ENCODE results near the gene GATAD1.
"Not testable (repeated sequence)": the region's sequence is repeated elsewhere in the genome, so short reads cannot be mapped to it uniquely, and the experiment has no call there.

GATAD1 gene

DNA sequence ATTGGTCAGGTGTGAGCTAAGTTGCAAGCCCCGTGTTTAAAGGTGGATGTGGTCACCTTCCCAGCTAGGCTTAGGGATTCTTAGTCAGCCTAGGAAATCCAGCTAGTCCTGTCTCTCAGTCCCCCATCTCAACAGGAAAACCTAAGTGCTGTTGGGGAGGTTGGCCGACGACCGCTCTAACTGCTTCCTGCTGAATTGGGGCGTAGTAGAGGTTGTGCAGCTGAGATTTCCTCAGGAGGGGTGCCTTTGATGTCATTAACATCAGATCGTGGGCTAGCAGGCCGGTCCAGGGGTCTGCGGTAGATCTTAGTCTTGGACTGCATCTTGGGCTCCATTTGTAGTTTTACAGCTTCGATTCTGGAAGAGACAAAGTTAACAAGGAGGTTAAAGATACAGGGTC, 21.3 kb downstream of the GATAD1 start:
- H3K36me3 ChIP-seq (ENCODE audit: insufficient read depth, low read length); H3K27ac ChIP-seq (ENCODE audit: low read depth, low read length); H3K27me3 ChIP-seq (ENCODE audit: control insufficient read depth in 1 of 2, insufficient read depth in 2 of 2, low read length in 2 of 2); H3K4me3 ChIP-seq (ENCODE audit: low read depth in 1 of 2, low read length in 2 of 2); H3K4me1 ChIP-seq (ENCODE audit: insufficient read depth, low read length); H3K9me3 ChIP-seq (ENCODE audit: low read length); H3K9ac ChIP-seq (ENCODE audit: low read length): not testable (repeated sequence)

- H3K9me3 ChIP-seq (ENCODE audit: low read length); H3K27me3 ChIP-seq (ENCODE audit: control insufficient read depth in 1 of 2, insufficient read depth in 2 of 2, low read length in 2 of 2); H3K9ac ChIP-seq (ENCODE audit: low read length); H3K4me3 ChIP-seq (ENCODE audit: low read depth in 1 of 2, low read length in 2 of 2); H3K36me3 ChIP-seq (ENCODE audit: insufficient read depth, low read length); H3K27ac ChIP-seq (ENCODE audit: low read depth, low read length); H3K4me1 ChIP-seq (ENCODE audit: insufficient read depth, low read length): not testable (repeated sequence)
These were observed 26.7 kb downstream of the GATAD1 start for GRCh38 chr7:92473989-92474388.

DNA sequence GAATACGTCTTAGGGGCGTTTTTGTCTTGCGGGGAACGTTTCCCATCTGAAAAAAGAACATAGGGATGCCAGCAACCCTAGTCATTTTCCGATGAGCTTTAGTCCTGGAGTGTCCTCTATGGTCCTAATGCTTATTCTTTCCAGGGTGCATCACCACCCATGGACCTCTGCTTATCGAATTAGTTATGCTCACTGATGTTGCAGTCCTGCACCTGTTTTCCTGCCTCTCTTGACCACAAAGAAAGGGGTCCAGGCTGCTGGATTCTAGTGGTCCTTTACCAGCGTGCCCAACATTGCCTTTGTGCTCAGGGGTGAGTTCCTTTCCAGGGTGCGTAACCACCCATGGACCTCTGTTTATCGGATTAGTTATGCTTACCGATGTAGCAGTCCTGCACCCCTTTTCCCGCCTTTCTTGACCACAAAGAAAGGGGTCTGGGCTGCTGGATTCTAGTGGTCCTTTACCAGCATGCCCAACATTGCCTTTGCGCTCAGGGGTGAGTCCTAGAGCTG, 28.0 kb downstream of the GATAD1 start:
- H3K36me3 ChIP-seq (ENCODE audit: insufficient read depth, low read length); H3K4me1 ChIP-seq (ENCODE audit: insufficient read depth, low read length); H3K4me3 ChIP-seq (ENCODE audit: low read depth in 1 of 2, low read length in 2 of 2): not testable (repeated sequence)

GRCh38 chr7:92475851-92476590, 28.7 kb downstream of the GATAD1 start:
- not testable (repeated sequence) for H3K4me1 ChIP-seq (ENCODE audit: insufficient read depth, low read length); H3K36me3 ChIP-seq (ENCODE audit: insufficient read depth, low read length); H3K9ac ChIP-seq (ENCODE audit: low read length); H3K27me3 ChIP-seq (ENCODE audit: control insufficient read depth in 1 of 2, insufficient read depth in 2 of 2, low read length in 2 of 2); H3K4me3 ChIP-seq (ENCODE audit: low read depth in 1 of 2, low read length in 2 of 2); H3K9me3 ChIP-seq (ENCODE audit: low read length); H3K27ac ChIP-seq (ENCODE audit: low read depth, low read length)

More for the DNA sequence above, 28.0 kb downstream of the GATAD1 start:
- not testable (repeated sequence) for H3K27me3 ChIP-seq (ENCODE audit: control insufficient read depth in 1 of 2, insufficient read depth in 2 of 2, low read length in 2 of 2); H3K27ac ChIP-seq (ENCODE audit: low read depth, low read length); H3K9ac ChIP-seq (ENCODE audit: low read length); H3K9me3 ChIP-seq (ENCODE audit: low read length)

- not testable (repeated sequence) for H3K36me3 ChIP-seq (ENCODE audit: insufficient read depth, low read length); H3K4me3 ChIP-seq (ENCODE audit: low read depth in 1 of 2, low read length in 2 of 2); H3K27ac ChIP-seq (ENCODE audit: low read depth, low read length); H3K9ac ChIP-seq (ENCODE audit: low read length); H3K4me1 ChIP-seq (ENCODE audit: insufficient read depth, low read length); H3K27me3 ChIP-seq (ENCODE audit: control insufficient read depth in 1 of 2, insufficient read depth in 2 of 2, low read length in 2 of 2); H3K9me3 ChIP-seq (ENCODE audit: low read length)
These were observed 30.4 kb downstream of the GATAD1 start, which contains the start of gene ERVW-1 for GRCh38 chr7:92477681-92478080. ERVW-1 (minus strand) TSS chr7:92477946; CDS start chr7:92470381, 7,565 bp downstream.

- no peaks in the 10 kb centered on the region for H3K9me3 ChIP-seq (ENCODE audit: low read length)
- H3K4me1 ChIP-seq (ENCODE audit: insufficient read depth, low read length), result no peaks in the 10 kb centered on the region
- H3K4me3 ChIP-seq (ENCODE audit: low read depth in 1 of 2, low read length in 2 of 2), result no peak overlapping the region
- H3K9ac ChIP-seq (ENCODE audit: low read length), result no peak overlapping the region
- H3K27ac ChIP-seq (ENCODE audit: low read depth, low read length), result no peak overlapping the region
- H3K36me3 ChIP-seq (ENCODE audit: insufficient read depth, low read length), result peaks cover 4% of the 10 kb centered on the region
- no peaks in the 10 kb centered on the region for H3K27me3 ChIP-seq (ENCODE audit: control insufficient read depth in 1 of 2, insufficient read depth in 2 of 2, low read length in 2 of 2)
These were observed 30.8 kb downstream of the GATAD1 start for GRCh38 chr7:92478095-92478494.

GRCh38 chr7:92478711-92479110, 31.4 kb downstream of the GATAD1 start:
- Histone ChIP-seq H3K4me3 (ENCODE audit: low read depth in 1 of 2, low read length in 2 of 2) (no peak overlapping the region), H3K9ac (ENCODE audit: low read length) (no peak overlapping the region), H3K4me1 (ENCODE audit: insufficient read depth, low read length) (no peaks in the 10 kb centered on the region), H3K36me3 (ENCODE audit: insufficient read depth, low read length) (peaks cover 4% of the 10 kb centered on the region), H3K27me3 (ENCODE audit: control insufficient read depth in 1 of 2, insufficient read depth in 2 of 2, low read length in 2 of 2) (no peaks in the 10 kb centered on the region), H3K9me3 (ENCODE audit: low read length) (no peaks in the 10 kb centered on the region), H3K27ac (ENCODE audit: low read depth, low read length) (no peak overlapping the region)

GRCh38 chr7:92479146-92479545, 31.9 kb downstream of the GATAD1 start:
- not testable (repeated sequence) for H3K27ac ChIP-seq (ENCODE audit: low read depth, low read length); H3K27me3 ChIP-seq (ENCODE audit: control insufficient read depth in 1 of 2, insufficient read depth in 2 of 2, low read length in 2 of 2); H3K4me1 ChIP-seq (ENCODE audit: insufficient read depth, low read length); H3K4me3 ChIP-seq (ENCODE audit: low read depth in 1 of 2, low read length in 2 of 2); H3K9me3 ChIP-seq (ENCODE audit: low read length); H3K9ac ChIP-seq (ENCODE audit: low read length); H3K36me3 ChIP-seq (ENCODE audit: insufficient read depth, low read length)

GRCh38 chr7:92483624-92484023, 36.3 kb downstream of the GATAD1 start:
- H3K4me1 ChIP-seq (ENCODE audit: insufficient read depth, low read length); H3K4me3 ChIP-seq (ENCODE audit: low read depth in 1 of 2, low read length in 2 of 2); H3K27ac ChIP-seq (ENCODE audit: low read depth, low read length); H3K27me3 ChIP-seq (ENCODE audit: control insufficient read depth in 1 of 2, insufficient read depth in 2 of 2, low read length in 2 of 2); H3K9ac ChIP-seq (ENCODE audit: low read length); H3K9me3 ChIP-seq (ENCODE audit: low read length): not testable (repeated sequence)
- H3K36me3 ChIP-seq (ENCODE audit: insufficient read depth, low read length), result peaks cover 16% of the 10 kb centered on the region

GRCh38 chr7:92484226-92484625, 36.9 kb downstream of the GATAD1 start:
- not testable (repeated sequence) for H3K4me3 ChIP-seq (ENCODE audit: low read depth in 1 of 2, low read length in 2 of 2); H3K27me3 ChIP-seq (ENCODE audit: control insufficient read depth in 1 of 2, insufficient read depth in 2 of 2, low read length in 2 of 2); H3K9me3 ChIP-seq (ENCODE audit: low read length); H3K9ac ChIP-seq (ENCODE audit: low read length); H3K27ac ChIP-seq (ENCODE audit: low read depth, low read length); H3K4me1 ChIP-seq (ENCODE audit: insufficient read depth, low read length)
- H3K36me3 ChIP-seq (ENCODE audit: insufficient read depth, low read length), result peaks cover 18% of the 10 kb centered on the region

GRCh38 chr7:92485267-92485892, 38.1 kb downstream of the GATAD1 start:
- Histone ChIP-seq H3K36me3 (ENCODE audit: insufficient read depth, low read length) (peaks cover 24% of the 10 kb centered on the region), H3K27ac (ENCODE audit: low read depth, low read length) (no peak overlapping the region), H3K4me1 (ENCODE audit: insufficient read depth, low read length) (no peaks in the 10 kb centered on the region), H3K9me3 (ENCODE audit: low read length) (no peaks in the 10 kb centered on the region), H3K9ac (ENCODE audit: low read length) (no peak overlapping the region), H3K27me3 (ENCODE audit: control insufficient read depth in 1 of 2, insufficient read depth in 2 of 2, low read length in 2 of 2) (no peaks in the 10 kb centered on the region), H3K4me3 (ENCODE audit: low read depth in 1 of 2, low read length in 2 of 2) (no peak overlapping the region)

- no peaks in the 10 kb centered on the region for H3K27me3 ChIP-seq (ENCODE audit: control insufficient read depth in 1 of 2, insufficient read depth in 2 of 2, low read length in 2 of 2)
- H3K4me3 ChIP-seq (ENCODE audit: low read depth in 1 of 2, low read length in 2 of 2), result no peak overlapping the region
- H3K27ac ChIP-seq (ENCODE audit: low read depth, low read length), result no peak overlapping the region
These were observed 38.7 kb downstream of the GATAD1 start for GRCh38 chr7:92485974-92486373.

More at GRCh38 chr7:92485974-92486373, 38.7 kb downstream of the GATAD1 start:
- Histone ChIP-seq H3K9me3 (ENCODE audit: low read length) (no peaks in the 10 kb centered on the region), H3K36me3 (ENCODE audit: insufficient read depth, low read length) (peaks cover 27% of the 10 kb centered on the region), H3K4me1 (ENCODE audit: insufficient read depth, low read length) (no peaks in the 10 kb centered on the region), H3K9ac (ENCODE audit: low read length) (no peak overlapping the region)
